Prostate gland (tissue), 2 donors: ENCODE results near the gene SMTN. TPM values are rescaled to one million over a fixed set of nuclear protein-coding genes. Genes with fewer than 3 reads are reported as not detected.
A peak's percentile ranks its signal among the peaks of the same experiment; 100 is the strongest.

ENCODE experiments used
- DNase-seq: peaks from one replicate; pipeline ENCODE4 v3.0.0-alpha.2; 2019; ENCODE audit warnings: low spot score
- H3K27ac ChIP-seq, 2 donors: fragments of 200-600 bp; sonication (generic); 2 replicates each; pipeline ENCODE4 v1.5.1; 2017 to 2019
- H3K27me3 ChIP-seq: fragments of 200-600 bp; sonication (generic); replicated peaks from 2 replicates; pipeline ENCODE4 v1.5.1; 2019; ENCODE audit not compliant: insufficient read depth
- H3K36me3 ChIP-seq, 2 donors: fragments of 200-600 bp; sonication (generic); 1 replicate in 1 of 2; 2 replicates in 1 of 2; pipeline versions ENCODE4 v1.5.1 to v1.8.1; 2017 to 2019
- H3K4me1 ChIP-seq: fragments of 200-600 bp; sonication (generic); replicated peaks from 2 replicates; pipeline ENCODE4 v1.5.1; 2019
- H3K4me3 ChIP-seq, 2 donors: fragments of 200-600 bp; sonication (generic); 2 replicates each; pipeline ENCODE4 v1.5.1; 2017 to 2019
- H3K9me3 ChIP-seq: fragments of 200-600 bp; sonication (generic); 2 replicates; pipeline ENCODE4 v1.5.1; 2017
- POLR2A ChIP-seq: fragments of 450-650 bp; IDR thresholded peaks from one replicate; pipeline ENCODE4 v1.6.1; 2016; ENCODE audit warnings: antibody characterized with exemption, mild to moderate bottlenecking
- POLR2AphosphoS5 ChIP-seq: sonication (generic); formaldehyde crosslinking; IDR thresholded peaks from one replicate; pipeline ENCODE4 v1.6.1; 2017; ENCODE audit warnings: antibody characterized with exemption
- WGBS: methylation state at CpG from one replicate; pipeline ENCODE4 v1.1.5; 2018; 5-methylcytosine and 5-hydroxymethylcytosine counted together
- intact Hi-C: fragments of 100-400 bp; cut with DNase I; formaldehyde crosslinking; loops from one replicate; pipeline ENCODE4 v1.14.2; 2022
- total RNA-seq, 2 donors: library from RNA; depleted of rRNA; stranded (reverse); fragments of >200 nt; gene quantifications; one replicate each; pipeline ENCODE4 v1.1.0, GENCODE V29; 2016
- TF ChIP-seq, protein P1 (sequence below), 4 experiments: fragments of 200-600 bp in 2 of 4; fragments of 450-650 bp in 2 of 4; sonication (generic) in 2 of 4; IDR thresholded peaks; 1 replicate in 3 of 4; 2 replicates in 1 of 4; pipeline ENCODE4 v1.5.1; 2016 to 2019; ENCODE audit warnings: antibody characterized with exemption in 4 of 4, mild to moderate bottlenecking in 2 of 4, moderate library complexity in 2 of 4

Gene SMTN
- total RNA-seq, 2 donors from 2014 or later = 200 to 209 TPM

DNA sequence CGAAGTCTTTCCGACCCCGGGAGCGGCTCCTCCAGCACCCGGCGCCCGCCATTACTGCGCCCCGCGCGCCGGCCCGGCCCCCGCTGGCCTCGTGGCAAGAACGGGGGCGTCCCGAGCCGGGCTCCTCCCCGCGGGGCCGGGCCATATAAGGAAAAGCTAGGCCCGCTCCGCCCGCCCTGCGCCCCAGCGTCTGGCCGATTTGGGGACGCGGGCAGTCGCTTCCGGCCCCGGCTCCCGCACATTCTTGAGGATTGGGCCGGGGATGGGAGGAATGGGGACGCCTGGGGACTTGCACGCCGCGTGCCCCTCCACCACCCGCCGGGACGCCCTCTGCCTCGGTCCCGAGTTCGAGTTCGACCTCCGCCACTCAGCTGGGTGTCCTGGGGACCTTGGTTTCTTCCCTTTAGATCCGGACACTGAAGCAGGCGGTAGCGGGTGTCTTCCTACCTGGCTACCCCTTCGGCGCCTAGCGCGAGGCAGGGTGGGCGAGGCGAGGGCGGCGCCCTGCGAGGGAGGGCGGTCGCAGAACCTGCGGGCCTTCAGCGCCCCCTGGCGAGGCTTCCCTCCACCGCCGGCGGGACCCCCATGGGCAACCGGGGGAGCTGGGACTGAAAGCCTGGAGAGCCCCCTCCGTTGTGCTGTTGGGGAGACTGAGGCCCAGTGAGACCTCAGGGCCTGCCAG, 3.8 kb downstream of the SMTN start:
- H3K27ac ChIP-seq = peak overlapping the region; percentile 90
- DNase-seq = peak; percentile 86
- TF ChIP-seq POLR2A (peak; percentile 87), POLR2AphosphoS5 (peak; percentile 78)
- TF ChIP-seq, protein P1, sequence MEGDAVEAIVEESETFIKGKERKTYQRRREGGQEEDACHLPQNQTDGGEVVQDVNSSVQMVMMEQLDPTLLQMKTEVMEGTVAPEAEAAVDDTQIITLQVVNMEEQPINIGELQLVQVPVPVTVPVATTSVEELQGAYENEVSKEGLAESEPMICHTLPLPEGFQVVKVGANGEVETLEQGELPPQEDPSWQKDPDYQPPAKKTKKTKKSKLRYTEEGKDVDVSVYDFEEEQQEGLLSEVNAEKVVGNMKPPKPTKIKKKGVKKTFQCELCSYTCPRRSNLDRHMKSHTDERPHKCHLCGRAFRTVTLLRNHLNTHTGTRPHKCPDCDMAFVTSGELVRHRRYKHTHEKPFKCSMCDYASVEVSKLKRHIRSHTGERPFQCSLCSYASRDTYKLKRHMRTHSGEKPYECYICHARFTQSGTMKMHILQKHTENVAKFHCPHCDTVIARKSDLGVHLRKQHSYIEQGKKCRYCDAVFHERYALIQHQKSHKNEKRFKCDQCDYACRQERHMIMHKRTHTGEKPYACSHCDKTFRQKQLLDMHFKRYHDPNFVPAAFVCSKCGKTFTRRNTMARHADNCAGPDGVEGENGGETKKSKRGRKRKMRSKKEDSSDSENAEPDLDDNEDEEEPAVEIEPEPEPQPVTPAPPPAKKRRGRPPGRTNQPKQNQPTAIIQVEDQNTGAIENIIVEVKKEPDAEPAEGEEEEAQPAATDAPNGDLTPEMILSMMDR (IDR thresholded peaks at IDR 0.05) = peak; percentile 81 to 93 (median 90)
- intact Hi-C loops = no loop called here
- H3K36me3 ChIP-seq = peaks cover 0 to 3% of the 10 kb centered on the region in 2 donors
- H3K4me3 ChIP-seq = peak overlapping the region; percentile 47 to 62
- no peaks in the 10 kb centered on the region for H3K9me3 ChIP-seq
- peaks cover 11% of the 10 kb centered on the region for H3K4me1 ChIP-seq
- no peaks in the 10 kb centered on the region for H3K27me3 ChIP-seq
- WGBS = under 1% methylated on average over 68 of the region's 69 CpGs

DNA sequence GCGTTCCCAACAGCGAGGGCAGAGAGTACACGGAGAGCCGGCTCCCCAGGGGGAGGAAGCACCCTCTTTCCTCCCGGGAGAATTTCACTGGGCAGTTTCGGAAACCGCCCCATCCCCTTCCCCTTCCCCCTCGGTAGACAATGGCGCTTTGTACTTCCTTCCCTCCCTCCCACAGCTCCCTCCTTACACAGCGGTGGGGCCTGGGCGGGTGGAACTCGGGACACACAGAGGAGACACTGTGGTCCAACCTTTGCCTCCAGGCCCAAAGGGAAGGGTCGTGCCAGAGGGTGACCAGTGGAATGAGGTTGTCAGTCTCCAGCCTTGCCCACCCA, 4.3 kb downstream of the SMTN start:
- intact Hi-C loops = no loop called here
- Histone ChIP-seq H3K9me3 (no peaks in the 10 kb centered on the region), H3K36me3 (peaks cover 0 to 8% of the 10 kb centered on the region in 2 donors), H3K4me1 (peaks cover 11% of the 10 kb centered on the region), H3K4me3 (peak overlapping the region; percentile 47 to 62), H3K27ac (peak overlapping the region; percentile 90), H3K27me3 (no peaks in the 10 kb centered on the region)
- TF ChIP-seq, protein P1 (IDR thresholded peaks at IDR 0.05) = no peak
- TF ChIP-seq POLR2A (no peak), POLR2AphosphoS5 (no peak)
- WGBS = 5% methylated on average over 13 of the region's 13 CpGs
- no peak for DNase-seq

DNA sequence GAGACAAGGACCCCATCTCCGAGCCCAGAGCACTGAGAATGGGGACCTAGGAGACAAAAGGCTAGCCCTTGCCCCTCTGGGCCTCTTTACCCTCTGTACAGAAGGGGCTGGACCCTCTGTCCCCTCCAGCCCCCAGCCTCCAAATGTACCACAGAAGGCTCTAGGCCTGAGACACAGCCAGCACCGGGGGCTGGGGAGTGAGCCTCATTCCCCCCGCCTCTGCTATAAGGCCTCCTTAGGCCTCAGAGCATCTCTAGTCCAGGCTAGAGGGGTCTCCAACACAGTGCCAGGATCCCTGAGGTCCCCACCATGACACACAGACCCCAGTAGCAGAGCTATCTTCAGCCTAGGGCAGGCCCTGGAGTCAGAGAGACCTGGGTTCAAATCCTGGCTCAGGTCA, 4.8 kb downstream of the SMTN start:
- TF ChIP-seq POLR2AphosphoS5 (no peak), POLR2A (no peak)
- TF ChIP-seq, protein P1 (IDR thresholded peaks at IDR 0.05) = no peak
- Histone ChIP-seq H3K4me3 (no peak overlapping the region), H3K4me1 (peaks cover 11% of the 10 kb centered on the region), H3K27ac (peak overlapping the region; percentile 90), H3K9me3 (no peaks in the 10 kb centered on the region), H3K36me3 (peaks cover 0 to 12% of the 10 kb centered on the region in 2 donors), H3K27me3 (no peaks in the 10 kb centered on the region)
- 67% methylated on average over 3 of the region's 3 CpGs for WGBS
- DNase-seq = no peak
- intact Hi-C loops = no loop called here

DNA sequence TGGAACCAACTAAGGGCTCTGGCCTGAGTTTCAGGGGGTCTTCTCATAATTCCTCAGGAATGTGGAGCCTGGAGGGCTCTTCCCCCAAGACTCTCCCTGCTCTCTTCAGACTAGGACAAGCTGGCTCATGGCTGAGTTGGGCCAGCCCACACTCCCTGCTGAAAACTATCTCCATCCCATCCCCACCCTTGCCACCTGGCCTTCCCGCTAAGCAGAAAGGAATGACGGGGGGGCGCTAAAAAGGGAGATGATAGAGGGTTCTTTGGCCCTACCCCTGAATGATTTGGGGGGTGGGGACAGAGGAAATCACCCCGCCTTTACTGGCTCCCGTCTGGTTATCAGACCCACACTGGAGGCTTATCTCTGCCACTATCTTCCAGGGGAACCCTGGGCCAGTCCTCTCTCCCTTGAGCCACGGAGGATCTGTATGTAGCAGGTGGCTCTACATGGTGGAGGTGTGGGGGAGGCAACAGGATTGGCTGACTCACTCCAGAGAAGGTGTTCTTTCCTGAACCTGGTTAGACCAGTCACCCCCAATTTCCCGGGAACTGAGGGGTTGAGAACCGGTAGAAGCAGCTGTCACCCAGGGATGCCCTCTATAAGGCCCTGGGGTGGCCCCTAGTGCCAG, 5.7 kb downstream of the SMTN start:
- no peak overlapping the region for H3K4me3 ChIP-seq
- H3K27me3 ChIP-seq = no peaks in the 10 kb centered on the region
- DNase-seq = no peak
- WGBS = 59% methylated on average over 8 of the region's 8 CpGs
- peak overlapping the region; percentile 90 for H3K27ac ChIP-seq
- intact Hi-C loops = no loop called here
- H3K36me3 ChIP-seq = peaks cover 0 to 17% of the 10 kb centered on the region in 2 donors
- TF ChIP-seq POLR2AphosphoS5 (no peak), POLR2A (no peak)
- TF ChIP-seq, protein P1 (IDR thresholded peaks at IDR 0.05) = no peak
- H3K4me1 ChIP-seq = peaks cover 9% of the 10 kb centered on the region
- H3K9me3 ChIP-seq = no peaks in the 10 kb centered on the region
